ENCODE data around the gene FOXL3. TPM values are rescaled to one million over a fixed set of nuclear protein-coding genes. Genes with fewer than 3 reads are reported as not detected.

FOXL3 gene
- total and polyA plus RNA-seq, 12 donors: not detected

- intact Hi-C loops (cut with DNase I): no loop called here
- 63 to 76% (median 71%) methylated on average over 18 to 19 of the region's 19 CpGs for WGBS, 4 donors
- H3K27ac ChIP-seq: no peak overlapping the region
- no peaks in the 10 kb centered on the region for H3K4me1 ChIP-seq (replicated peaks in 1 of 2)
- H3K4me3 ChIP-seq: no peak overlapping the region
- DNase-seq: no peak
- TF ChIP-seq CTCF (IDR thresholded peaks at IDR 0.05) (no peak), POLR2A (IDR thresholded peaks at IDR 0.05) (no peak)
- H3K27me3 ChIP-seq: no peaks in the 10 kb centered on the region
- peaks cover 0 to 5% (median 0%) of the 10 kb centered on the region in 3 donors for H3K9me3 ChIP-seq (replicated peaks in 1 of 3)
- H3K36me3 ChIP-seq (replicated peaks in 1 of 2): no peaks in the 10 kb centered on the region
Observed at GRCh38 chr7:311131-311680, 21.2 kb downstream of the FOXL3 start.

GRCh38 chr7:311796-312195 is 21.8 kb downstream of the FOXL3 start:
- peaks cover 0 to 5% (median 0%) of the 10 kb centered on the region in 3 donors for H3K9me3 ChIP-seq (replicated peaks in 1 of 3)
- 54 to 63% (median 60%) methylated on average over 5 of the region's 5 CpGs for WGBS, 4 donors
- H3K27me3 ChIP-seq: no peaks in the 10 kb centered on the region
- TF ChIP-seq CTCF (IDR thresholded peaks at IDR 0.05) (no peak), POLR2A (IDR thresholded peaks at IDR 0.05) (no peak)
- DNase-seq: no peak
- no peaks in the 10 kb centered on the region for H3K36me3 ChIP-seq (replicated peaks in 1 of 2)
- no peaks in the 10 kb centered on the region for H3K4me1 ChIP-seq (replicated peaks in 1 of 2)
- H3K27ac ChIP-seq: no peak overlapping the region
- no peak overlapping the region for H3K4me3 ChIP-seq
- intact Hi-C loops (cut with DNase I): no loop called here

- Histone ChIP-seq H3K9me3 (replicated peaks in 1 of 3) (peaks cover 0 to 5% (median 0%) of the 10 kb centered on the region in 3 donors), H3K27ac (no peak overlapping the region), H3K4me3 (no peak overlapping the region), H3K4me1 (replicated peaks in 1 of 2) (no peaks in the 10 kb centered on the region), H3K27me3 (no peaks in the 10 kb centered on the region), H3K36me3 (replicated peaks in 1 of 2) (no peaks in the 10 kb centered on the region)
- no peak for DNase-seq
- intact Hi-C loops (cut with DNase I): no loop called here
- TF ChIP-seq CTCF (IDR thresholded peaks at IDR 0.05) (no peak), POLR2A (IDR thresholded peaks at IDR 0.05) (no peak)
- WGBS, 4 donors: 60 to 71% (median 65%) methylated on average over 6 of the region's 6 CpGs
Observed at GRCh38 chr7:312424-312823, 22.5 kb downstream of the FOXL3 start.

GRCh38 chr7:314853-315252 is 24.9 kb downstream of the FOXL3 start:
- Histone ChIP-seq H3K27ac (no peak overlapping the region), H3K4me1 (replicated peaks in 1 of 2) (no peaks in the 10 kb centered on the region), H3K9me3 (replicated peaks in 1 of 3) (no peaks in the 10 kb centered on the region), H3K4me3 (no peak overlapping the region), H3K27me3 (no peaks in the 10 kb centered on the region), H3K36me3 (replicated peaks in 1 of 2) (no peaks in the 10 kb centered on the region)
- 88 to 91% (median 90%) methylated on average over 8 of the region's 8 CpGs for WGBS, 4 donors
- DNase-seq: no peak
- TF ChIP-seq POLR2A (IDR thresholded peaks at IDR 0.05) (no peak), CTCF (IDR thresholded peaks at IDR 0.05) (no peak)
- intact Hi-C loops (cut with DNase I): no loop called here

Measured in adrenal gland (tissue), 12 donors.